ENCODE measurements around the gene TUBB4A.
"Not testable (repeated sequence)": the region's sequence is repeated elsewhere in the genome, so short reads cannot be mapped to it uniquely, and the experiment has no call there.

Gene TUBB4A

GRCh38 chr19:6501740-6502648, at the start of gene TUBB4A:
Gene TUBB4A, minus strand, starts transcription at chr19:6502309. Its CDS starts 97 bp downstream, at chr19:6502212.
- peak in 1 of 2 experiments; percentile 44 for DNase-seq

GRCh38 chr19:6551091-6551490, 49.0 kb upstream of the TUBB4A start:
- no peak for DNase-seq

- not testable (repeated sequence) for DNase-seq
Observed at GRCh38 chr19:6550679-6551078, 48.6 kb upstream of the TUBB4A start.

GRCh38 chr19:6543866-6544347, 41.8 kb upstream of the TUBB4A start:
- no peak for DNase-seq

DNA sequence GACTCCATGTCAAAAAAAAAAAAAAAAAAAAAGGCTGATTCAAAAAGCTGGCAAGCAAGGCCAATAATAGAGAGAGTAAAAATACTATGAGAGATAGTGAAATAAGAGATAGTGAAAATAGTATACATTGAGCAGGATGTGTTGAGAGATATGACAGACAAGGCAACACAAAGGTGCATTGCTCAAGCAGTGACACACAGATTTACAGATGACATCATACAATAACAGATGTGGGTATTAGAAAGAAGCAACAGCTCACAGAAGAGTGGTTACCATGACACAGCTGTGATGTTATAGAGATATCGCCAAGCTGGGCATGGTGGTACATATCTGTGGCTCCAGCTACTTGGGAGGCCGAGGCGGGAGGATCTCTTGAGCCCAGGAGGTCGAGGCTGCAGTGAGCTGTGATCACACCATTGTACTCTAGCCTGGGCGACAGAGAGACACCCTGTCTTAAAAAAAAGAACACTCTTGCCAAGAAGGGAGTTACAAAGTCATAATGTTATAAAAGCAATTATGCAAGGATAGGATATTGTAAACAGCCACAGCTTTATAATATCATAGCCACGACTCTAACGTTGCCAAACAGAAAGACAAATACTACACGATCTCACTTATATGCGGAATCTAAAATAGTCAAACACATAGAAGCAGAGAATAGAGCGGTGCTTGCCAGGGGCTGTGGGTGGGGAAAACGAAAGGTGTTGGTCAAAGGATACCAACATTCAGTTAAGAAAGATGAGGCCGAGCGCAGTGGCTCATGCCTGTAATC, 39.0 kb upstream of the TUBB4A start:
- no peak for DNase-seq

DNA sequence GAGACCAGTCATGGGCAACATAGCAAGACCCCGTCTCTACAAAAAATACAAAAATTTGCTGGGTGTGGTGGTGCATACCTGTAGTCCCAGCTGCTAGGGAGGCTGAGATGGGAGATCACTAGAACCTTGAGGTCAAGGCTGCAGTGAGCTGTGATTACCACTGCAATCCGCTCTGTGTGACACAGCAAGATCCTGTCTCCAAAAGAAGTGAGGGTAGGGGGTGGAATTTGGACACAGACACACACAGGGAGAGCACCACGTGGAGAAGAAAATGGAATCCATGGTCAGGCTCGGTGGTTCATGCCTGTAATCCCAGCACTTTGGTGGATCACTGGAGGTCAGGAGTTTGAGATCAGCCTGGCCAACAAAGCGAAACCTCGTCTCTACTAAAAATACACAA, 37.4 kb upstream of the TUBB4A start:
- DNase-seq, result no peak

DNA sequence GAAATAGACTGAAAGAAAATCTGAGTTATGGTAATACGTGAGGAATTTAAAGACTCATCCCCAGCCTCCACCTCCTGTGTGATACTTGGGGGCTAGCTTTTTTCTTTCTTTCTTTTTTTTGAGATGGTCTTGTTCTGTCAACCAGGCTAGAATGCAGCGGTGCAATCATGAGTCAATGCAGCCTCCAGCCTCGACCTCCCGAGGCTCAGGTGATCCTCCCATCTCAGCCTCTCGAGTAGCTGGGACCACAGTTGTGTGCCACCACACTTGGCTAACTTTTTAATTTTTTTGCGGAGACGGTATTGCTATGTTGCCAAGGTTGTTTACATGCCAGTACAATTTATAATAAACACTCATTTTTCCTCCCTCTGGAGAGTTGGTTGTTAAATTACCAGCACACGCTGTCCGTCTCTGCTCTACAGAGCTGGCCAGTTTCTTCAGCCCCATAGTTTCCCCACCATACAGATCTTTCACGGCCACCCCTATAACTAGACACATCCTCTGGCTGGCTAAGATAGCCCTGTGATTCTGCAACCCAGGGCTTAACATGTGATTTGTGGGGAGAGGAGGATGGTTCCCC, 33.5 kb upstream of the TUBB4A start:
- no peak for DNase-seq

DNA sequence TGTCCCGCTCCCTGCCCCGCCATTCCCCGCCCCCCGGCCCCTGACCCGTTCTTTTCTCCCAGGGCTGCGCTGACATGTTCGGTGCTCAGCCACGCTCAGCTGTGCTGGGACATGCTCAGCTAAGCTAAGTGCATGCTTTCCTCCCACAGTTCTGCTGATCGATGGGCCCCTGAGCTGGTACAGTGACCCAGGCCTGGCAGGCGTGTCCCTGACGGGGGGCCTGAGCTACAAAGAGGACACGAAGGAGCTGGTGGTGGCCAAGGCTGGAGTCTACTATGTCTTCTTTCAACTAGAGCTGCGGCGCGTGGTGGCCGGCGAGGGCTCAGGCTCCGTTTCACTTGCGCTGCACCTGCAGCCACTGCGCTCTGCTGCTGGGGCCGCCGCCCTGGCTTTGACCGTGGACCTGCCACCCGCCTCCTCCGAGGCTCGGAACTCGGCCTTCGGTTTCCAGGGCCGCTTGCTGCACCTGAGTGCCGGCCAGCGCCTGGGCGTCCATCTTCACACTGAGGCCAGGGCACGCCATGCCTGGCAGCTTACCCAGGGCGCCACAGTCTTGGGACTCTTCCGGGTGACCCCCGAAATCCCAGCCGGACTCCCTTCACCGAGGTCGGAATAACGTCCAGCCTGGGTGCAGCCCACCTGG, 32.5 kb upstream of the TUBB4A start:
- no peak for DNase-seq

GRCh38 chr19:6533746-6534418, 31.8 kb upstream of the TUBB4A start:
- no peak for DNase-seq

DNA sequence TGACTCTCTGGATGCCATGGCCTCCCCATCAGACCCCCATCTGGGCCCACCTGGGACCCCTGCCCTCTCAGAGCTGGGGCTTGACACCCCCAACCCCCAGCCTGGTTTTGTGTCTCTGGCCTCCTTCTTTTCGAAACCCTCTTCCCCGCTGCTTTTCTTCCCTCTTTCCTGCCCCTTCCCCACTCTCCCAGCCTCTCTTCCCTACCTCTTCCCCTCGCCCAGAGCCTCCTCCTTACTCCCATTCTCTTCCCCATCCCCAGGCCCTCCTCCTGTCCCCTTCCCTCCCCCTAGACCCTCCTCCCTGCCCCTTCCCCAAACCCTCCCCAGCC, 30.9 kb upstream of the TUBB4A start:
- no peak for DNase-seq

DNA sequence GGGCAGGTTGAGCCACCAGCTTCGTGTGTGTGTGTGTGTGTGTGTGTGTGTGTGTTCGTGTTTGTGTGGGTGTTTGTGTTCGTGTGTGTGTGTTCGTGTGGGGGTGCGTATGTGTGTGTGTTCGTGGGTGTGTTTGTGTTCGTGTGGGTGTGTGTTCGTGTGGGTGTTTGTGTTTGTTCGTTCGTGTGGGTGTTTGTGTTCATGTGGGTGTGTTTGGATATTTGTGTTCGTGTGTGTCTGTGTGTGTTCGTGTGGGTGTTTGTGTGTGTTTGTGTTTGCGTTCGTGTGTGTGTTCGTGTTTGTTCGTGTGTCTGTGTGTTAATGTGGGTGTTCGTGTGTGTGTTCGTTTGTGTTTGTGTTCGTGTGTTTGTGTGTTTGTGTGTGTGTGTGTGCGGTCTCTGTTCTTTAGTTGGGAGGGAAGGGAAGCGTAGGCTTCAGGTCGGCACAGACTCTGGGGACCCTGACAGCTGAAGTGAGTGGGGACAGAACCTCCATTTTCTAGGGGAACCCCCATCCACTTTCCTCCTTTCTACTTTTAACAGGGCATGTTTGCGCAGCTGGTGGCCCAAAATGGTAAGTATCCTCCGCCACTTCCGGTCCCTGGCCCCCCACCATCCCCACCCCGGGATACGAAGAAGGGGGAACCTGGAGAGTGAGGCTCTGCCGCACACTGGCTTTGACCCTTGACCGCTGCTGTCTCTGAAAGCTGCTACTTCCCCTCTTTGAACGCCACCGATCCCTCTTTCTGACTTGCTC, 30.3 kb upstream of the TUBB4A start:
- DNase-seq, result no peak

GRCh38 chr19:6531956-6532243, 29.8 kb upstream of the TUBB4A start:
- no peak for DNase-seq

DNA sequence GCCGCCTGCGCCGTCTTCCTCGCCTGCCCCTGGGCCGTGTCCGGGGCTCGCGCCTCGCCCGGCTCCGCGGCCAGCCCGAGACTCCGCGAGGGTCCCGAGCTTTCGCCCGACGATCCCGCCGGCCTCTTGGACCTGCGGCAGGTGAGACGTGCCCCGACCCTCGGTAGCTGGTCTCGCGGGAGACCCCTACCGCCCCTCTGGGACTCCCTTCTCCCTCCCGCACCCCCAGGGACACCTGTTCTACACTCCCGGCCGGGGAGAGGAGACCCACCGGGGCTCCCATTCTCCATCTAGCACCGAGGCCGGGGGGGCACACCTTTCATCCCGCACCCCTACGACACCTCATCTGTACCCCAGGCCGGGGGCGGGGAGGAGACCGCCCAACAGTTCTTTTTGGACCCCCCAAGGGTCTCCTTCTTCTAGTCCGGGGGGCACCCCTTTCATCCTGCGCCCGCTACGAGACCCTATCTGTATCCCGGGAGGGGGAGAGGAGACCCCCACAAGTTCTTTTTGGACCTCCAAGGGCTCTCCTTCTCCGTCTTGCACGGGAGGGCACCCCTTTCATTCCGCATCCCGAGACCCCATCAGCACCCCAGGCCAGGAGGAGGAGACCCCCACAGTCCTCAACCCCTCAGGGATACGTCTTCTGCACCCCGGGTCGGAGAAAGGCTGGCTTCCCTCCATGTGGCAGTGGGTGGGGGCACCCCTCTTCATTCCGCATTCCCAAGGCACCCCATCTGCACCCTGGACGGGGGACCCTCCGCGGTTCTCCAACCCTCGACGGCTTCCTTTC, 29.2 kb upstream of the TUBB4A start:
- no peak for DNase-seq

- DNase-seq, result peak; percentile 7 to 24
Observed at GRCh38 chr19:6530386-6531162, 28.5 kb upstream of the TUBB4A start, which contains the start of gene TNFSF9. Gene TNFSF9, plus strand, starts transcription at chr19:6531026. Its CDS starts 11 bp downstream, at chr19:6531037.

DNA sequence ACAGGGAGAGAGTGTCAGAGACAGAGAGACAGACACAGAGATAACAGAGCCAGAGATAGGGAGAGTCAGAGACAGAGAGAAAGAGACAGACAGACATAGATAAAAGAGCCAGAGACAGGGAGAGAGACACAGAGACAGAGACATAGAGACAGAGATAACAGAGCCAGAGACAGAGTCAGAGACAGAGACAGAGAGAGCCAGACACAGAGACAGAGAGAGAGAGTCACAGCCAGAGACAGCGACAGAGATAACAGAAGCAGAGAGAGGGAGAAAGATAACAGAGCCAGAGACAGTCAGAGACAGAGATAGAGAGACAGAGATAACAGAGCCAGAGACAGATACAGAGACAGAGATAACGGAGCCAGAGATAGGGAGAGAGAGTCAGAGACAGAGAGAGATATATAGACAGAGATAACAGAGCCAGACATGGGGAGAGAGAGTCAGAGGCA, 27.9 kb upstream of the TUBB4A start:
- no peak for DNase-seq

GRCh38 chr19:6529351-6529750, 27.2 kb upstream of the TUBB4A start:
- no peak for DNase-seq

DNA sequence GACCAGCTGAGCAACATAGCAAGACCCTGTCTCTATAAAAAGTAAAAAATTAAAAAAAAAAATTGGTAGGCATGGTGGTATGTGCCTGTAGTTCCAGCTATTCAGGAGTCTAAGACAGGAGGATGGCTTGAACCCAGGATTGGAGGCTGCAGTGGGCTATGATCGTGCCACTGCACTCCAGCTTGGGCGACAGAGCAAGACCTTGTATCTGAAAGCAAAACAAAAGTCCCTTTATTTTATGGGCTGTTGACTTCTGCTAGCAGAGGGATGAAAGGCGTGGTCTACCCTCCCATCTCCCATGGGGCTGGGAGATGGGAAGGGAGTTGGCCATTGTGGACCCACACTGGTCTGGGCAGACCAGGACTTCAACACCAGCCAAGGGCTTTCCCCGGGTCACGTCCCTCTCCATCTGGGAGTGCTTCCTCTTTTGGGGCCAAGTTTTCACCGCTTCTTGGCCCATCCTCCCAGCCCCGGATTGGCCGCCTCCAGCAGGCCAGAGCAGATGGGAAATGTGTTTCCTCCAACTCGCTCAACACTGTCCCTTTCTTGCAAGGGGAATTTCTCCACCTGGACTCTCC, 26.5 kb upstream of the TUBB4A start:
- DNase-seq, result no peak

- DNase-seq, result no peak
Observed at GRCh38 chr19:6527893-6528543, 25.9 kb upstream of the TUBB4A start.

DNA sequence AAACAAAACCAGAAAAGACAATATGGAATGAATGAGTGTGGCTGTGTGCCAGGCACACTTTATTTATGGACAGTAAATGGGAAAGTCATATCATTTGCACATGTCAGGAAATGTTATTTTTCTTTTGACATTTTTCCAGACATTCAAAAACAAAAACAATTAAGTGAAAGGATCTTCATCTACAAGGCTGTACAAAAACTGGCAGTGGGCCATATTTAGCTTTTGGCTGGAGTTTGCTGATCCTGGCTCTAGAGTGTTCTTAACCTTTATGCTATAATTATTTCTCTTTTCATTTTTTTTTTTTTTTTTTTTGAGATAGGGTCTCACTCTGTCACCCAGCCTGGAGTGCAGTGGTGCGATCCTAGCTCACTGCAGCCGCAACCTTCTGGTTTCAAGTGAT, 22.2 kb upstream of the TUBB4A start:
- DNase-seq, result no peak

Data from NCI-H524 (cell line).